ENCODE results near the gene B3GNT2.

The B3GNT2 gene

GRCh38 chr2:62238236-62238635 lies 42.3 kb downstream of the B3GNT2 start:
- no peak overlapping the region for H3K9ac ChIP-seq (ENCODE audit: low read depth, low read length)
- no peaks in the 10 kb centered on the region for H3K4me1 ChIP-seq (ENCODE audit: insufficient read depth, low read length)
- no peak overlapping the region for H2AFZ ChIP-seq (ENCODE audit: low read depth, low read length)
- H3K27ac ChIP-seq (ENCODE audit: low read length) = no peak overlapping the region
- no peaks in the 10 kb centered on the region for H3K9me3 ChIP-seq (ENCODE audit: insufficient read depth, low read length, severe bottlenecking)
- H3K4me3 ChIP-seq (ENCODE audit: low read depth in 1 of 2, low read length in 2 of 2) = no peak overlapping the region
- no peaks in the 10 kb centered on the region for H3K27me3 ChIP-seq (ENCODE audit: insufficient read depth, low read length, poor library complexity)
- ATAC-seq (ENCODE audit: insufficient read depth, low read depth) = no peak
- no peaks in the 10 kb centered on the region for H3K79me2 ChIP-seq (ENCODE audit: insufficient read depth, low read length)
- no peaks in the 10 kb centered on the region for H4K20me1 ChIP-seq (ENCODE audit: insufficient read depth, low read length)
- no peak for TF ChIP-seq EZH2 (IDR thresholded peaks at IDR 0.05; ENCODE audit: borderline replicate concordance, low read depth, low read length, severe bottlenecking)
- TF ChIP-seq, protein P1, sequence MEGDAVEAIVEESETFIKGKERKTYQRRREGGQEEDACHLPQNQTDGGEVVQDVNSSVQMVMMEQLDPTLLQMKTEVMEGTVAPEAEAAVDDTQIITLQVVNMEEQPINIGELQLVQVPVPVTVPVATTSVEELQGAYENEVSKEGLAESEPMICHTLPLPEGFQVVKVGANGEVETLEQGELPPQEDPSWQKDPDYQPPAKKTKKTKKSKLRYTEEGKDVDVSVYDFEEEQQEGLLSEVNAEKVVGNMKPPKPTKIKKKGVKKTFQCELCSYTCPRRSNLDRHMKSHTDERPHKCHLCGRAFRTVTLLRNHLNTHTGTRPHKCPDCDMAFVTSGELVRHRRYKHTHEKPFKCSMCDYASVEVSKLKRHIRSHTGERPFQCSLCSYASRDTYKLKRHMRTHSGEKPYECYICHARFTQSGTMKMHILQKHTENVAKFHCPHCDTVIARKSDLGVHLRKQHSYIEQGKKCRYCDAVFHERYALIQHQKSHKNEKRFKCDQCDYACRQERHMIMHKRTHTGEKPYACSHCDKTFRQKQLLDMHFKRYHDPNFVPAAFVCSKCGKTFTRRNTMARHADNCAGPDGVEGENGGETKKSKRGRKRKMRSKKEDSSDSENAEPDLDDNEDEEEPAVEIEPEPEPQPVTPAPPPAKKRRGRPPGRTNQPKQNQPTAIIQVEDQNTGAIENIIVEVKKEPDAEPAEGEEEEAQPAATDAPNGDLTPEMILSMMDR (IDR thresholded peaks at IDR 0.05; ENCODE audit: borderline replicate concordance, extremely low read depth, low read length, poor library complexity, severe bottlenecking) = no peak
- no peak overlapping the region for H3K4me2 ChIP-seq (ENCODE audit: insufficient read depth, low read length)
- no peaks in the 10 kb centered on the region for H3K36me3 ChIP-seq (ENCODE audit: insufficient read depth, low read length)
- DNase-seq = no peak

DNA sequence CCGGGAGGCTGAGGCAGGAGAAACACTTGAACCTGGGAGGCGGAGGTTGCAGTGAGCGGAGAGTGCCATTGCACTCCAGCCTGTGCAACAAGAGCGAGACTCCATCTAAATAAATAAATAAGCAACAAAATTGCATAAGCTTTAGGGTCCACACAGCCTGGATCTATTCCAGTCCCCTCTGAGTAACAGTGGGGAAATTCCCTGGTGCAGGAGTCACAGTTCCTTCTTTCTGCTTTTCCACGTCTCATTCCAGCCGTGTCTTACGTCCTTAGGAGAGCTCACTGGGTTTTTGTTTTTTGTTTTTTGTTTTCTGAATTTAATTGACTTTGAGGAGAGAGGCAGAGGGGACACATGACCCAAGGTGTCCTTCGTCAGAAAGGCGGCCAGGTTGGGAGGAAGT lies 44.6 kb downstream of the B3GNT2 start:
- no peak overlapping the region for H3K4me3 ChIP-seq (ENCODE audit: low read depth in 1 of 2, low read length in 2 of 2)
- H4K20me1 ChIP-seq (ENCODE audit: insufficient read depth, low read length) = no peaks in the 10 kb centered on the region
- no peak overlapping the region for H2AFZ ChIP-seq (ENCODE audit: low read depth, low read length)
- H3K9ac ChIP-seq (ENCODE audit: low read depth, low read length) = no peak overlapping the region
- no peaks in the 10 kb centered on the region for H3K9me3 ChIP-seq (ENCODE audit: insufficient read depth, low read length, severe bottlenecking)
- H3K27me3 ChIP-seq (ENCODE audit: insufficient read depth, low read length, poor library complexity) = no peaks in the 10 kb centered on the region
- H3K36me3 ChIP-seq (ENCODE audit: insufficient read depth, low read length) = no peaks in the 10 kb centered on the region
- TF ChIP-seq EZH2 (IDR thresholded peaks at IDR 0.05; ENCODE audit: borderline replicate concordance, low read depth, low read length, severe bottlenecking) = no peak
- TF ChIP-seq, protein P1 (IDR thresholded peaks at IDR 0.05; ENCODE audit: borderline replicate concordance, extremely low read depth, low read length, poor library complexity, severe bottlenecking) = no peak
- no peaks in the 10 kb centered on the region for H3K4me1 ChIP-seq (ENCODE audit: insufficient read depth, low read length)
- no peak overlapping the region for H3K27ac ChIP-seq (ENCODE audit: low read length)
- H3K79me2 ChIP-seq (ENCODE audit: insufficient read depth, low read length) = no peaks in the 10 kb centered on the region
- ATAC-seq (ENCODE audit: insufficient read depth, low read depth) (no peak), DNase-seq (no peak)
- H3K4me2 ChIP-seq (ENCODE audit: insufficient read depth, low read length) = no peak overlapping the region

GRCh38 chr2:62243983-62244382 lies 48.1 kb downstream of the B3GNT2 start:
- no peak overlapping the region for H3K4me2 ChIP-seq (ENCODE audit: insufficient read depth, low read length)
- TF ChIP-seq, protein P1 (IDR thresholded peaks at IDR 0.05; ENCODE audit: borderline replicate concordance, extremely low read depth, low read length, poor library complexity, severe bottlenecking) = no peak

GRCh38 chr2:62248226-62248625 lies 52.3 kb downstream of the B3GNT2 start:
- H2AFZ ChIP-seq (ENCODE audit: low read depth, low read length) = no peak overlapping the region
- H4K20me1 ChIP-seq (ENCODE audit: insufficient read depth, low read length) = no peaks in the 10 kb centered on the region
- no peaks in the 10 kb centered on the region for H3K27me3 ChIP-seq (ENCODE audit: insufficient read depth, low read length, poor library complexity)
- DNase-seq = no peak
- no peak overlapping the region for H3K4me2 ChIP-seq (ENCODE audit: insufficient read depth, low read length)
- H3K4me1 ChIP-seq (ENCODE audit: insufficient read depth, low read length) = no peaks in the 10 kb centered on the region
- no peak for ATAC-seq (ENCODE audit: insufficient read depth, low read depth)
- no peak overlapping the region for H3K4me3 ChIP-seq (ENCODE audit: low read depth in 1 of 2, low read length in 2 of 2)
- no peaks in the 10 kb centered on the region for H3K79me2 ChIP-seq (ENCODE audit: insufficient read depth, low read length)
- no peak for TF ChIP-seq EZH2 (IDR thresholded peaks at IDR 0.05; ENCODE audit: borderline replicate concordance, low read depth, low read length, severe bottlenecking)
- TF ChIP-seq, protein P1 (IDR thresholded peaks at IDR 0.05; ENCODE audit: borderline replicate concordance, extremely low read depth, low read length, poor library complexity, severe bottlenecking) = no peak
- H3K9ac ChIP-seq (ENCODE audit: low read depth, low read length) = no peak overlapping the region
- H3K36me3 ChIP-seq (ENCODE audit: insufficient read depth, low read length) = no peaks in the 10 kb centered on the region
- H3K27ac ChIP-seq (ENCODE audit: low read length) = no peak overlapping the region
- no peaks in the 10 kb centered on the region for H3K9me3 ChIP-seq (ENCODE audit: insufficient read depth, low read length, severe bottlenecking)

More at GRCh38 chr2:62243983-62244382, 48.1 kb downstream of the B3GNT2 start:
- Histone ChIP-seq H3K9ac (ENCODE audit: low read depth, low read length) (no peak overlapping the region), H3K4me3 (ENCODE audit: low read depth in 1 of 2, low read length in 2 of 2) (no peak overlapping the region), H3K79me2 (ENCODE audit: insufficient read depth, low read length) (no peaks in the 10 kb centered on the region), H3K36me3 (ENCODE audit: insufficient read depth, low read length) (no peaks in the 10 kb centered on the region), H4K20me1 (ENCODE audit: insufficient read depth, low read length) (no peaks in the 10 kb centered on the region), H3K4me1 (ENCODE audit: insufficient read depth, low read length) (no peaks in the 10 kb centered on the region), H2AFZ (ENCODE audit: low read depth, low read length) (no peak overlapping the region), H3K27ac (ENCODE audit: low read length) (no peak overlapping the region), H3K9me3 (ENCODE audit: insufficient read depth, low read length, severe bottlenecking) (no peaks in the 10 kb centered on the region), H3K27me3 (ENCODE audit: insufficient read depth, low read length, poor library complexity) (no peaks in the 10 kb centered on the region)
- DNase-seq = no peak
- ATAC-seq (ENCODE audit: insufficient read depth, low read depth) = no peak

Measured in DND-41 (cell line).